ENCODE results near the gene CRIP2.

The CRIP2 gene

GRCh38 chr14:105498430-105499255 lies 24.0 kb downstream of the CRIP2 start:
- DNase-seq (ENCODE audit: low spot score) = no peak

GRCh38 chr14:105499256-105500035 lies 24.8 kb downstream of the CRIP2 start:
- DNase-seq (ENCODE audit: low spot score) = no peak

GRCh38 chr14:105500036-105500725 lies 25.6 kb downstream of the CRIP2 start:
- DNase-seq (ENCODE audit: low spot score) = no peak

GRCh38 chr14:105500726-105501101 lies 26.1 kb downstream of the CRIP2 start:
- no peak for DNase-seq (ENCODE audit: low spot score)

- no peak for DNase-seq (ENCODE audit: low spot score)
These were observed 27.1 kb downstream of the CRIP2 start for GRCh38 chr14:105501504-105502291.

- DNase-seq (ENCODE audit: low spot score) = no peak
These were observed 28.1 kb downstream of the CRIP2 start for GRCh38 chr14:105502446-105503295.

- no peak for DNase-seq (ENCODE audit: low spot score)
These were observed 28.6 kb downstream of the CRIP2 start for GRCh38 chr14:105503296-105503640.

- no peak for DNase-seq (ENCODE audit: low spot score)
These were observed 29.5 kb downstream of the CRIP2 start for GRCh38 chr14:105503935-105504692.

- no peak for DNase-seq (ENCODE audit: low spot score)
These were observed 30.5 kb downstream of the CRIP2 start for GRCh38 chr14:105505101-105505500.

GRCh38 chr14:105507247-105507646 lies 32.6 kb downstream of the CRIP2 start:
- no peak for DNase-seq (ENCODE audit: low spot score)

- DNase-seq (ENCODE audit: low spot score) = no peak
These were observed 33.4 kb downstream of the CRIP2 start for GRCh38 chr14:105508069-105508468.

- DNase-seq (ENCODE audit: low spot score) = no peak
These were observed 34.0 kb downstream of the CRIP2 start for GRCh38 chr14:105508601-105509000.

- DNase-seq (ENCODE audit: low spot score) = no peak
These were observed 42.5 kb downstream of the CRIP2 start for GRCh38 chr14:105517096-105517495.

GRCh38 chr14:105519946-105520698 lies 45.5 kb downstream of the CRIP2 start:
- DNase-seq (ENCODE audit: low spot score) = no peak

- no peak for DNase-seq (ENCODE audit: low spot score)
These were observed 50.7 kb downstream of the CRIP2 start for GRCh38 chr14:105525326-105525725.

- peak; percentile 68 for DNase-seq (ENCODE audit: low spot score)
These were observed 51.5 kb downstream of the CRIP2 start, which contains the start of gene TMEM121 for GRCh38 chr14:105525861-105526775. TSS of gene TMEM121 (plus strand) at chr14:105526583. CDS start at chr14:105528835, 2,252 bp downstream.

GRCh38 chr14:105526776-105527380 lies 52.3 kb downstream of the CRIP2 start:
- DNase-seq (ENCODE audit: low spot score) = peak; percentile 69

- DNase-seq (ENCODE audit: low spot score) = no peak
These were observed 52.8 kb downstream of the CRIP2 start for GRCh38 chr14:105527381-105527825.
